ENCODE results near the gene MAOA. TPM values are rescaled to one million over a fixed set of nuclear protein-coding genes. Genes with fewer than 3 reads are reported as not detected.
"Not testable (repeated sequence)": the region's sequence is repeated elsewhere in the genome, so short reads cannot be mapped to it uniquely, and the experiment has no call there.

The MAOA gene
- total RNA-seq, 1 experiment from 2014 or later: not detected

- H3K27me3 ChIP-seq (ENCODE audit: low read length); H3K4me2 ChIP-seq (ENCODE audit: low read depth, low read length, poor library complexity, severe bottlenecking); H3K36me3 ChIP-seq (ENCODE audit: insufficient read depth, low read length); H3K79me2 ChIP-seq (ENCODE audit: low read length); H2AFZ ChIP-seq (ENCODE audit: low read length); H3K9me2 ChIP-seq (replicated peaks; ENCODE audit: insufficient read depth, low read length); DNase-seq; H3K27ac ChIP-seq (ENCODE audit: low read length); H3K9ac ChIP-seq (ENCODE audit: low read length); H3K4me3 ChIP-seq (ENCODE audit: low read length); H3K4me1 ChIP-seq (ENCODE audit: low read length); H4K20me1 ChIP-seq (ENCODE audit: insufficient read depth, low read depth, low read length); H3K9me3 ChIP-seq (ENCODE audit: low read length): not testable (repeated sequence)
These were observed 71.2 kb downstream of the MAOA start for GRCh38 chrX:43727254-43727653.

- Histone ChIP-seq H3K4me3 (ENCODE audit: low read length) (no peak overlapping the region), H3K4me1 (ENCODE audit: low read length) (no peaks in the 10 kb centered on the region), H3K4me2 (ENCODE audit: low read depth, low read length, poor library complexity, severe bottlenecking) (no peak overlapping the region)
These were observed 71.9 kb downstream of the MAOA start for GRCh38 chrX:43728002-43728401.

GRCh38 chrX:43728966-43729365 lies 72.9 kb downstream of the MAOA start:
- Histone ChIP-seq H3K9ac (ENCODE audit: low read length) (no peak overlapping the region), H3K4me2 (ENCODE audit: low read depth, low read length, poor library complexity, severe bottlenecking) (no peak overlapping the region), H3K9me2 (replicated peaks; ENCODE audit: insufficient read depth, low read length) (no peaks in the 10 kb centered on the region), H3K27me3 (ENCODE audit: low read length) (no peaks in the 10 kb centered on the region), H2AFZ (ENCODE audit: low read length) (no peak overlapping the region), H3K36me3 (ENCODE audit: insufficient read depth, low read length) (no peaks in the 10 kb centered on the region), H4K20me1 (ENCODE audit: insufficient read depth, low read depth, low read length) (no peaks in the 10 kb centered on the region), H3K4me1 (ENCODE audit: low read length) (no peaks in the 10 kb centered on the region), H3K79me2 (ENCODE audit: low read length) (no peaks in the 10 kb centered on the region), H3K27ac (ENCODE audit: low read length) (no peak overlapping the region), H3K4me3 (ENCODE audit: low read length) (no peak overlapping the region), H3K9me3 (ENCODE audit: low read length) (no peaks in the 10 kb centered on the region)
- DNase-seq: no peak

More at GRCh38 chrX:43728002-43728401, 71.9 kb downstream of the MAOA start:
- Histone ChIP-seq H3K27ac (ENCODE audit: low read length) (no peak overlapping the region), H3K36me3 (ENCODE audit: insufficient read depth, low read length) (no peaks in the 10 kb centered on the region), H4K20me1 (ENCODE audit: insufficient read depth, low read depth, low read length) (no peaks in the 10 kb centered on the region), H3K9me3 (ENCODE audit: low read length) (no peaks in the 10 kb centered on the region), H3K9me2 (replicated peaks; ENCODE audit: insufficient read depth, low read length) (no peaks in the 10 kb centered on the region), H3K27me3 (ENCODE audit: low read length) (no peaks in the 10 kb centered on the region), H3K79me2 (ENCODE audit: low read length) (no peaks in the 10 kb centered on the region), H2AFZ (ENCODE audit: low read length) (no peak overlapping the region), H3K9ac (ENCODE audit: low read length) (no peak overlapping the region)
- no peak for DNase-seq

- H3K36me3 ChIP-seq (ENCODE audit: insufficient read depth, low read length): no peaks in the 10 kb centered on the region
- no peak overlapping the region for H3K4me3 ChIP-seq (ENCODE audit: low read length)
- H3K9ac ChIP-seq (ENCODE audit: low read length): no peak overlapping the region
- no peaks in the 10 kb centered on the region for H3K9me2 ChIP-seq (replicated peaks; ENCODE audit: insufficient read depth, low read length)
- H3K4me2 ChIP-seq (ENCODE audit: low read depth, low read length, poor library complexity, severe bottlenecking): no peak overlapping the region
- no peaks in the 10 kb centered on the region for H3K27me3 ChIP-seq (ENCODE audit: low read length)
- no peak overlapping the region for H3K27ac ChIP-seq (ENCODE audit: low read length)
- no peak for DNase-seq
- no peaks in the 10 kb centered on the region for H4K20me1 ChIP-seq (ENCODE audit: insufficient read depth, low read depth, low read length)
- no peaks in the 10 kb centered on the region for H3K9me3 ChIP-seq (ENCODE audit: low read length)
- H2AFZ ChIP-seq (ENCODE audit: low read length): no peak overlapping the region
- H3K4me1 ChIP-seq (ENCODE audit: low read length): no peaks in the 10 kb centered on the region
- H3K79me2 ChIP-seq (ENCODE audit: low read length): no peaks in the 10 kb centered on the region
These were observed 75.0 kb downstream of the MAOA start for GRCh38 chrX:43731086-43731485.

- Histone ChIP-seq H3K9me2 (replicated peaks; ENCODE audit: insufficient read depth, low read length) (no peaks in the 10 kb centered on the region), H3K4me2 (ENCODE audit: low read depth, low read length, poor library complexity, severe bottlenecking) (no peak overlapping the region), H3K36me3 (ENCODE audit: insufficient read depth, low read length) (no peaks in the 10 kb centered on the region), H2AFZ (ENCODE audit: low read length) (no peak overlapping the region), H3K9me3 (ENCODE audit: low read length) (no peaks in the 10 kb centered on the region), H4K20me1 (ENCODE audit: insufficient read depth, low read depth, low read length) (no peaks in the 10 kb centered on the region), H3K27ac (ENCODE audit: low read length) (no peak overlapping the region), H3K27me3 (ENCODE audit: low read length) (no peaks in the 10 kb centered on the region), H3K79me2 (ENCODE audit: low read length) (no peaks in the 10 kb centered on the region), H3K4me3 (ENCODE audit: low read length) (no peak overlapping the region), H3K4me1 (ENCODE audit: low read length) (no peaks in the 10 kb centered on the region), H3K9ac (ENCODE audit: low read length) (no peak overlapping the region)
- DNase-seq: no peak
These were observed 77.6 kb downstream of the MAOA start for GRCh38 chrX:43733699-43734098.

- Histone ChIP-seq H3K4me3 (ENCODE audit: low read length) (no peak overlapping the region), H3K9ac (ENCODE audit: low read length) (no peak overlapping the region), H3K9me2 (replicated peaks; ENCODE audit: insufficient read depth, low read length) (no peaks in the 10 kb centered on the region), H3K27ac (ENCODE audit: low read length) (no peak overlapping the region), H3K9me3 (ENCODE audit: low read length) (no peaks in the 10 kb centered on the region), H3K36me3 (ENCODE audit: insufficient read depth, low read length) (no peaks in the 10 kb centered on the region), H3K4me1 (ENCODE audit: low read length) (no peaks in the 10 kb centered on the region), H3K27me3 (ENCODE audit: low read length) (no peaks in the 10 kb centered on the region), H4K20me1 (ENCODE audit: insufficient read depth, low read depth, low read length) (no peaks in the 10 kb centered on the region), H2AFZ (ENCODE audit: low read length) (no peak overlapping the region), H3K4me2 (ENCODE audit: low read depth, low read length, poor library complexity, severe bottlenecking) (no peak overlapping the region), H3K79me2 (ENCODE audit: low read length) (no peaks in the 10 kb centered on the region)
- DNase-seq: no peak
These were observed 78.3 kb downstream of the MAOA start for GRCh38 chrX:43734444-43734843.

GRCh38 chrX:43735534-43735933 lies 79.4 kb downstream of the MAOA start:
- no peak for DNase-seq

GRCh38 chrX:43735957-43736356 lies 79.9 kb downstream of the MAOA start:
- no peak for DNase-seq
- no peak overlapping the region for H3K9ac ChIP-seq (ENCODE audit: low read length)
- no peaks in the 10 kb centered on the region for H3K36me3 ChIP-seq (ENCODE audit: insufficient read depth, low read length)
- no peaks in the 10 kb centered on the region for H3K9me2 ChIP-seq (replicated peaks; ENCODE audit: insufficient read depth, low read length)
- H3K27me3 ChIP-seq (ENCODE audit: low read length): no peaks in the 10 kb centered on the region
- H3K27ac ChIP-seq (ENCODE audit: low read length): no peak overlapping the region
- H3K4me3 ChIP-seq (ENCODE audit: low read length): no peak overlapping the region
- no peak overlapping the region for H3K4me2 ChIP-seq (ENCODE audit: low read depth, low read length, poor library complexity, severe bottlenecking)
- H3K4me1 ChIP-seq (ENCODE audit: low read length): no peaks in the 10 kb centered on the region
- H2AFZ ChIP-seq (ENCODE audit: low read length): no peak overlapping the region
- H3K79me2 ChIP-seq (ENCODE audit: low read length): no peaks in the 10 kb centered on the region
- no peaks in the 10 kb centered on the region for H4K20me1 ChIP-seq (ENCODE audit: insufficient read depth, low read depth, low read length)
- H3K9me3 ChIP-seq (ENCODE audit: low read length): no peaks in the 10 kb centered on the region

More at GRCh38 chrX:43735534-43735933, 79.4 kb downstream of the MAOA start:
- H4K20me1 ChIP-seq (ENCODE audit: insufficient read depth, low read depth, low read length): no peaks in the 10 kb centered on the region
- H3K9me2 ChIP-seq (replicated peaks; ENCODE audit: insufficient read depth, low read length): no peaks in the 10 kb centered on the region
- no peaks in the 10 kb centered on the region for H3K9me3 ChIP-seq (ENCODE audit: low read length)
- H3K4me3 ChIP-seq (ENCODE audit: low read length): no peak overlapping the region
- no peaks in the 10 kb centered on the region for H3K36me3 ChIP-seq (ENCODE audit: insufficient read depth, low read length)
- H3K27me3 ChIP-seq (ENCODE audit: low read length): no peaks in the 10 kb centered on the region
- no peaks in the 10 kb centered on the region for H3K79me2 ChIP-seq (ENCODE audit: low read length)
- H2AFZ ChIP-seq (ENCODE audit: low read length): no peak overlapping the region
- no peak overlapping the region for H3K4me2 ChIP-seq (ENCODE audit: low read depth, low read length, poor library complexity, severe bottlenecking)
- H3K4me1 ChIP-seq (ENCODE audit: low read length): no peaks in the 10 kb centered on the region
- H3K27ac ChIP-seq (ENCODE audit: low read length): no peak overlapping the region
- H3K9ac ChIP-seq (ENCODE audit: low read length): no peak overlapping the region
